ENCODE measurements around the gene LRRC47.

Gene LRRC47

GRCh38 chr1:3779912-3780416, 16.3 kb downstream of the LRRC47 start:
- Histone ChIP-seq H3K9me3 (replicated peaks; ENCODE audit: insufficient read depth, low read length) (no peaks in the 10 kb centered on the region), H3K9me2 (replicated peaks; ENCODE audit: insufficient read depth, low read length) (no peaks in the 10 kb centered on the region), H3K4me3 (ENCODE audit: low read length) (no peak overlapping the region), H3K27ac (ENCODE audit: low read length) (no peak overlapping the region), H3K27me3 (replicated peaks; ENCODE audit: insufficient read depth, low read length) (no peaks in the 10 kb centered on the region), H3K4me1 (ENCODE audit: low read length) (peaks cover 13% of the 10 kb centered on the region), H3K36me3 (replicated peaks; ENCODE audit: insufficient read depth, low read length) (0 out of 2 replicates have a peak, but pooled peaks cover 6% of the 10 kb centered on the region), H2AFZ (ENCODE audit: low read length) (no peak overlapping the region), H3F3A (ENCODE audit: insufficient read depth, low read length) (no peaks in the 10 kb centered on the region), H3K79me2 (ENCODE audit: low read length) (no peaks in the 10 kb centered on the region), H3K4me2 (ENCODE audit: low read depth, low read length) (no peak overlapping the region), H3K9ac (ENCODE audit: low read length) (no peak overlapping the region), H4K20me1 (ENCODE audit: insufficient read depth, low read length) (no peaks in the 10 kb centered on the region)
- no peak for TF ChIP-seq EZH2 (optimal IDR thresholded peaks at IDR 0.05; ENCODE audit: low read depth, low read length)
- no peak for TF ChIP-seq EZH2phosphoT487 (IDR thresholded peaks at IDR 0.05; ENCODE audit: low read length)
- TF ChIP-seq CTCF (IDR thresholded peaks at IDR 0.05; ENCODE audit: low read length), result no peak
- no peak for DNase-seq

- Histone ChIP-seq H3K9ac (ENCODE audit: low read length) (no peak overlapping the region), H3K9me3 (replicated peaks; ENCODE audit: insufficient read depth, low read length) (no peaks in the 10 kb centered on the region), H2AFZ (ENCODE audit: low read length) (no peak overlapping the region), H3K27ac (ENCODE audit: low read length) (no peak overlapping the region), H3K79me2 (ENCODE audit: low read length) (no peaks in the 10 kb centered on the region), H3F3A (ENCODE audit: insufficient read depth, low read length) (no peaks in the 10 kb centered on the region), H3K4me3 (ENCODE audit: low read length) (no peak overlapping the region), H3K27me3 (replicated peaks; ENCODE audit: insufficient read depth, low read length) (no peaks in the 10 kb centered on the region), H3K36me3 (replicated peaks; ENCODE audit: insufficient read depth, low read length) (0 out of 2 replicates have a peak, but pooled peaks cover 6% of the 10 kb centered on the region), H4K20me1 (ENCODE audit: insufficient read depth, low read length) (no peaks in the 10 kb centered on the region), H3K9me2 (replicated peaks; ENCODE audit: insufficient read depth, low read length) (no peaks in the 10 kb centered on the region), H3K4me2 (ENCODE audit: low read depth, low read length) (no peak overlapping the region), H3K4me1 (ENCODE audit: low read length) (peaks cover 13% of the 10 kb centered on the region)
- TF ChIP-seq EZH2phosphoT487 (IDR thresholded peaks at IDR 0.05; ENCODE audit: low read length) (no peak), EZH2 (optimal IDR thresholded peaks at IDR 0.05; ENCODE audit: low read depth, low read length) (no peak), CTCF (IDR thresholded peaks at IDR 0.05; ENCODE audit: low read length) (no peak)
- DNase-seq, result no peak
These were observed 16.9 kb downstream of the LRRC47 start for GRCh38 chr1:3779265-3779911.

GRCh38 chr1:3778590-3779264, 17.6 kb downstream of the LRRC47 start:
- no peak overlapping the region for H2AFZ ChIP-seq (ENCODE audit: low read length)
- no peaks in the 10 kb centered on the region for H3F3A ChIP-seq (ENCODE audit: insufficient read depth, low read length)
- DNase-seq, result no peak
- H3K4me3 ChIP-seq (ENCODE audit: low read length), result no peak overlapping the region
- H3K9ac ChIP-seq (ENCODE audit: low read length), result no peak overlapping the region
- H3K4me2 ChIP-seq (ENCODE audit: low read depth, low read length), result no peak overlapping the region
- peaks cover 13% of the 10 kb centered on the region for H3K4me1 ChIP-seq (ENCODE audit: low read length)
- TF ChIP-seq EZH2phosphoT487 (IDR thresholded peaks at IDR 0.05; ENCODE audit: low read length) (no peak), EZH2 (optimal IDR thresholded peaks at IDR 0.05; ENCODE audit: low read depth, low read length) (no peak), CTCF (IDR thresholded peaks at IDR 0.05; ENCODE audit: low read length) (no peak)
- H3K27me3 ChIP-seq (replicated peaks; ENCODE audit: insufficient read depth, low read length), result no peaks in the 10 kb centered on the region
- H3K27ac ChIP-seq (ENCODE audit: low read length), result no peak overlapping the region
- H3K9me3 ChIP-seq (replicated peaks; ENCODE audit: insufficient read depth, low read length), result no peaks in the 10 kb centered on the region
- no peaks in the 10 kb centered on the region for H3K9me2 ChIP-seq (replicated peaks; ENCODE audit: insufficient read depth, low read length)
- no peaks in the 10 kb centered on the region for H4K20me1 ChIP-seq (ENCODE audit: insufficient read depth, low read length)
- H3K36me3 ChIP-seq (replicated peaks; ENCODE audit: insufficient read depth, low read length), result 0 out of 2 replicates have a peak, but pooled peaks cover 6% of the 10 kb centered on the region
- H3K79me2 ChIP-seq (ENCODE audit: low read length), result no peaks in the 10 kb centered on the region
